NCI-H69 (cell line): ENCODE results near the gene TXNDC15.
A peak's percentile ranks its signal among the peaks of the same experiment; 100 is the strongest.
"Not testable (repeated sequence)": the region's sequence is repeated elsewhere in the genome, so short reads cannot be mapped to it uniquely, and the experiment has no call there.

Source experiments
- DNase-seq: peaks from one replicate; lab custom pipeline; 2025; lab: John Stamatoyannopoulos, UW

Gene TXNDC15

GRCh38 chr5:134873987-134874830 lies at the start of gene TXNDC15:
Gene TXNDC15 (plus strand): TSS chr5:134874371. CDS start chr5:134874428, 57 bp downstream.
- DNase-seq = peak; percentile 95

- DNase-seq = no peak
These were observed 49.5 kb upstream of the TXNDC15 start for GRCh38 chr5:134824681-134825080.

GRCh38 chr5:134825212-134825611 lies 49.0 kb upstream of the TXNDC15 start:
- no peak for DNase-seq

GRCh38 chr5:134833340-134834032 lies 40.7 kb upstream of the TXNDC15 start:
- no peak for DNase-seq

- no peak for DNase-seq
These were observed 38.5 kb upstream of the TXNDC15 start for GRCh38 chr5:134835623-134836022.

GRCh38 chr5:134837530-134838181 lies 36.5 kb upstream of the TXNDC15 start:
- DNase-seq = no peak

- DNase-seq = not testable (repeated sequence)
These were observed 35.8 kb upstream of the TXNDC15 start for GRCh38 chr5:134838361-134838760.

- peak; percentile 23 for DNase-seq
These were observed 33.4 kb upstream of the TXNDC15 start for GRCh38 chr5:134840811-134841210.

- DNase-seq = no peak
These were observed 29.9 kb upstream of the TXNDC15 start for GRCh38 chr5:134844252-134844651.

- peak; percentile 40 for DNase-seq
These were observed 28.8 kb upstream of the TXNDC15 start for GRCh38 chr5:134845335-134845851.

- peak; percentile 99 for DNase-seq
These were observed 28.1 kb upstream of the TXNDC15 start, which contains the start of gene C5orf24 for GRCh38 chr5:134845852-134846640. Gene C5orf24 (plus strand): TSS chr5:134845968. CDS start chr5:134854901, 8,933 bp downstream.

- DNase-seq = peak; percentile 71
These were observed 27.6 kb upstream of the TXNDC15 start for GRCh38 chr5:134846641-134846960.

- DNase-seq = not testable (repeated sequence)
These were observed 24.7 kb upstream of the TXNDC15 start for GRCh38 chr5:134849434-134849933.

GRCh38 chr5:134851307-134851923 lies 22.8 kb upstream of the TXNDC15 start:
- peak; percentile 49 for DNase-seq

GRCh38 chr5:134856465-134856864 lies 17.7 kb upstream of the TXNDC15 start:
- not testable (repeated sequence) for DNase-seq

GRCh38 chr5:134857401-134857800 lies 16.8 kb upstream of the TXNDC15 start:
- no peak for DNase-seq

- no peak for DNase-seq
These were observed 9.5 kb upstream of the TXNDC15 start for GRCh38 chr5:134864707-134865106.

GRCh38 chr5:134873494-134873893 lies 677 bp upstream of the TXNDC15 start:
- DNase-seq = peak; percentile 22

- peak; percentile 77 for DNase-seq
These were observed 872 bp downstream of the TXNDC15 start for GRCh38 chr5:134874831-134875655.

GRCh38 chr5:134877159-134877558 lies 3.0 kb downstream of the TXNDC15 start:
- no peak for DNase-seq
